Fibroblast of the aortic adventitia (primary cell): ENCODE results near the gene SLC5A2. TPM values are rescaled to one million over a fixed set of nuclear protein-coding genes. Genes with fewer than 3 reads are reported as not detected.
A peak's percentile ranks its signal among the peaks of the same experiment; 100 is the strongest.

Experiments used
- DNase-seq: peaks from one replicate; pipeline ENCODE4 v3.0.0-alpha.2; 2010; ENCODE audit warnings: low read depth
- H3K4me3 ChIP-seq: 2 replicates; pipeline ENCODE4 v1.5.1; 2011; ENCODE audit warnings: low read depth, mild to moderate bottlenecking, control low read depth, low read length, moderate library complexity
- total RNA-seq: library from RNA; depleted of rRNA; stranded (reverse); fragments of >200 nt; gene quantifications from 2 replicates; pipeline ENCODE4 v1.2.3, GENCODE V29; 2012; ENCODE audit warnings: low replicate concordance
- TF ChIP-seq, protein P1 (sequence below): IDR thresholded peaks from 2 replicates; pipeline ENCODE4 v1.5.1; 2011; ENCODE audit warnings: mild to moderate bottlenecking, low read length, control low read depth, inconsistent platforms; ENCODE audit not compliant: insufficient read depth

SLC5A2 gene
- total RNA-seq, 1 donor = not detected

DNA sequence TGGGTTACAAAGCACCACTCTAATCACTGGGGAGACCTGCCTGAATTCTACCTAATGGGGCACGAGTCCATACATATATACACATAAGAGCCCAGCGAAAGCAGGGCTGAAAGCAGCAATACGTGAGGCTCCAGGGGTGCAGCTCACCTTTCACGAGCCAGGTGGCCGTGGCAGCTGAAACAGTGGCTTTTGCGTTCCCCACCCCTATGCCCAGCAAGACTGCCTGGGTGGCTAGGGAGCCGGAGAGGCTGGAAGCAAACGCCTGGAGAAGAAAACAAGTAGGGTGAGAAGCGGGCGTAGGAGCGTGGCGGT lies 24.6 kb downstream of the SLC5A2 start:
- TF ChIP-seq, protein P1, sequence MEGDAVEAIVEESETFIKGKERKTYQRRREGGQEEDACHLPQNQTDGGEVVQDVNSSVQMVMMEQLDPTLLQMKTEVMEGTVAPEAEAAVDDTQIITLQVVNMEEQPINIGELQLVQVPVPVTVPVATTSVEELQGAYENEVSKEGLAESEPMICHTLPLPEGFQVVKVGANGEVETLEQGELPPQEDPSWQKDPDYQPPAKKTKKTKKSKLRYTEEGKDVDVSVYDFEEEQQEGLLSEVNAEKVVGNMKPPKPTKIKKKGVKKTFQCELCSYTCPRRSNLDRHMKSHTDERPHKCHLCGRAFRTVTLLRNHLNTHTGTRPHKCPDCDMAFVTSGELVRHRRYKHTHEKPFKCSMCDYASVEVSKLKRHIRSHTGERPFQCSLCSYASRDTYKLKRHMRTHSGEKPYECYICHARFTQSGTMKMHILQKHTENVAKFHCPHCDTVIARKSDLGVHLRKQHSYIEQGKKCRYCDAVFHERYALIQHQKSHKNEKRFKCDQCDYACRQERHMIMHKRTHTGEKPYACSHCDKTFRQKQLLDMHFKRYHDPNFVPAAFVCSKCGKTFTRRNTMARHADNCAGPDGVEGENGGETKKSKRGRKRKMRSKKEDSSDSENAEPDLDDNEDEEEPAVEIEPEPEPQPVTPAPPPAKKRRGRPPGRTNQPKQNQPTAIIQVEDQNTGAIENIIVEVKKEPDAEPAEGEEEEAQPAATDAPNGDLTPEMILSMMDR = no peak
- DNase-seq = no peak
- H3K4me3 ChIP-seq = peak overlapping the region; percentile 94

DNA sequence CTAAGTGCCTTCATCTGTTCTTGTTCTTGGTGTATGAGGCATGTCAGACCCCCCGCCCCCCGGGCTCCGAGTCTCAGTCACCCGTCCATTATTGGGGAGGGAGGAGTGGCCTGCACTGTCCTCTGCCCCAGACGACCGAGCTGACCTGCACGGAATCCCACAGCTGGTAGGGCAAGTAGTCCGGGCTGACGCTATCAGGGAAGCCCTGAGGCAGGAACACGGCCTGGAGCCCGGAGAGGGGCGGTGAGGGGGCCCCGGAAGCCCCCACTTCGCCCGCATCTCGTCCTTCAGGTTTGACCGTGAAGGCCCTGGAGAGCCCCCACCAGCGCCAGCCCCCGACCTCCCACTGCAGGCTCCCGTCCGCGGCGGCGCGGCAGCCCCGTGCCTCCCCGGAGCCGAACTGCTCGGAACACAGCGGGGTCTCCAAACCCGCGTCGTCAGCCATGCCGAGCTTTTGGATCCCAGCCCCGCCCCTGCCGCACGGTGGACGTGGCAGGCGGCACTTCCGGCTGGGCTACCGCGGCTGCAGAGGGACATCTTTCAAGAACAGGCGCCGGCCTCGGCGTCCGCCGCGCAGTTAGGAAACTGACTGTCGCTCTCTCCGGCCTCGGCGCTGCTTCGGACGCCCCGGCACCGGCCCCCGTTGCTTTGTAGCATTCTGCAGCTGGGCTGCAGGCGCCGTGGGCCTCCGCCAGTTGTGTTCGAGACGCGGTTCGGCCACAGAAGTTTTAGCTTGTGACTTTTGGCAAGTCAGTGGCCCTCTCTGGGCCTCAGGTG lies 25.2 kb downstream of the SLC5A2 start, which contains the start of gene RUSF1:
Gene RUSF1, minus strand, starts transcription at position 463 of the 777 bp plus-strand sequence. Its CDS starts 18 bp downstream, at position 445.
- H3K4me3 ChIP-seq = peak within 1 kb of the TSS; percentile 94
- peak; percentile 85 for DNase-seq
- TF ChIP-seq, protein P1 = no peak

DNA sequence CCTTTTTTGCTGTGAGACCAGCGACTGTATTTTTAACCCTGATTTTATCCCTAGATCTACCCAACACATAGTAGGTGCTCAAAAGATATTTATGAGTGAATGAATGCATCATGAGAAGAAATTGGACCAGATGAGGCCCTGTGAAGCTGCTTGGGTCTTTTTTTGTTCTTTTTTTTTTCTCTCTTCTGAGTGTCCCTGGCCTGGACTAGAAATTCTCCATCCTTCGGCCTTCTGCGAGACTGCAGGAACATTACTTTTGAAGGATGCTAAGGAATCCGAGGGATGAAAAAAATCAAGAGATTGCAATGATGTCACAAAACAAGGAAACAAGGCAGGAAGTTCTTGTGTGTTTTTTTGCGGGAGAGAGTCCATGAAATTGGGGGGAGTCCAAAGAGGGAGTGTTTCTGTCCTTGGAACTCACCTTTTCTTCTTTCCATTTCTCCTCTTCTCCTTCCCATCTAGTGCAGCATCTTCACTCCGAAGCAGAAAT lies 25.8 kb downstream of the SLC5A2 start:
- DNase-seq = peak; percentile 69
- TF ChIP-seq, protein P1 = no peak
- H3K4me3 ChIP-seq = peak overlapping the region; percentile 94

DNA sequence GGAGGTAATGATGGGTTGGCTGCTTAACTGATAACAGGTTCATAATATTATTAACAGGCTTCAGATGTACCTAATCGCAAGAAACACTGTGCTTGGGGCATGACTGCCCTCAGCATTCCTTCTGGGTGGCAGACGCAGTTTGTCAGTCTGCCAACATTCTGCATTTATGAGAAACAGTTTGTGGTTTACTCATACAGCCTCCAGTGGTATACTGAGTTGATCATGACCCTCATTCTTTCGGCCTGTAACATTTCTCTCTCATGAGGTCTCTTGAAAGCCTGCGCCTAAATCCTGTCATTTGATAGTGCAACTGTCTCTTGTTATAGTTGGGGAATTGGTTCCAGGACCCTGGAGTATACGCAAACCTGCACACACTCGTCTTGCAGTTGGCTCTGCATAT lies 30.2 kb downstream of the SLC5A2 start:
- TF ChIP-seq, protein P1 = no peak
- no peak overlapping the region for H3K4me3 ChIP-seq

DNA sequence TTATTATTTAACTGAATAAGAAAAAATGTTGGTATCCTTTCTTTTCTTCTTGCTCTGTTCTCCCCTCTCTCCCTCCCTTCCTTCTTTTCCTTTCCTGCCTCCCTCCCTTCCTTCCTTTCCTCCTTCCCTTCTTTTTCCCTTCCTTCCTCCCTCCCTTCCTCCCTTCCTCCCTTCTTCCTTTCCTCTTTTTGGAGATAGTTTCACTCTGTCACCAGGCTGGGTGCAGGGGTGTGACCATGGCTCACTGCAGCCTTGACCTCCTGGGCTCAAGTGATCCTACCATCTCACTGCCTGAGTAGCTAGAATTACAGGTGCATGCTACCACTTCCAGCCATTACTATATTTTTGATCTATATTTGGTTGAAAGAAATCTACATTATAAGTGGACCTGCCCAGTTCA lies 31.0 kb downstream of the SLC5A2 start:
- DNase-seq = no peak
- H3K4me3 ChIP-seq = no peak overlapping the region
- TF ChIP-seq, protein P1 = no peak

More for the DNA sequence above, 30.2 kb downstream of the SLC5A2 start:
- DNase-seq = peak; percentile 5

DNA sequence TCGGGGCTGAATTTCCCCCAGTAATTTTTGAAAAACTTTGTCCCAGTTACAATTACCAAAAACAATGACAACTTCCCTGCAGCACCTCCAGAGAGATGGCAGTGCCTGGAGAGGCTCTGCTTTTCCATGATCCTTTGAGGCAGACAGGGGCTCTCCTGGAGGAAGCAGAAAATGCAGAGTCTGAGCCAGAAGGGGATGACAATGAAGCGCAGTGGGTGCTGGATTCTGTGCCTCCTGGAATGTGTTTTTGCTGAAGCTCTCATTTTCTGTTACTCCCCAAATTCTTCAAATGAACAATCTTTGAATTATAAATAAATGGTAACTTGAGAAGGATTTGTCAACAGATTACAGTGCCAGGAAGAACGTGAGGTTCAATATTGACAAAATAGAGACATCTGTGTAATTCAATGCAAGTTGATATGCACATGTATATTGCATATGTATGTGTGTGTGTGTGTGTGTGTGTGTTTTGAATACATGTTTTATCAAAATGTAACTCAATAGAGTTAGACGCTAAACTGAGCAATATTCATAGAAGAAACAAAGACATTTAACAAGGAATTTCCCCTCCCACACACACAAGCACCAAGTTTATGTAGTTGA lies 35.0 kb downstream of the SLC5A2 start:
- H3K4me3 ChIP-seq = no peak overlapping the region
- DNase-seq = no peak
- TF ChIP-seq, protein P1 = no peak
